Retinal pigment epithelial cell (primary cell): Measurements from ENCODE around the gene NMT2.

ENCODE experiments used
- DNase-seq: peaks from one replicate; pipeline ENCODE4 v3.0.0-alpha.2; 2010; ENCODE audit warnings: low read depth
- H3K4me3 ChIP-seq: 2 replicates; pipeline ENCODE4 v1.5.1; 2011; ENCODE audit warnings: mild to moderate bottlenecking, low read length, control low read depth, moderate library complexity
- CTCF ChIP-seq: conservative IDR thresholded peaks from 2 replicates; pipeline ENCODE4 v1.5.1; 2011; ENCODE audit warnings: low read depth, low read length, control low read depth, inconsistent platforms

The NMT2 gene

DNA sequence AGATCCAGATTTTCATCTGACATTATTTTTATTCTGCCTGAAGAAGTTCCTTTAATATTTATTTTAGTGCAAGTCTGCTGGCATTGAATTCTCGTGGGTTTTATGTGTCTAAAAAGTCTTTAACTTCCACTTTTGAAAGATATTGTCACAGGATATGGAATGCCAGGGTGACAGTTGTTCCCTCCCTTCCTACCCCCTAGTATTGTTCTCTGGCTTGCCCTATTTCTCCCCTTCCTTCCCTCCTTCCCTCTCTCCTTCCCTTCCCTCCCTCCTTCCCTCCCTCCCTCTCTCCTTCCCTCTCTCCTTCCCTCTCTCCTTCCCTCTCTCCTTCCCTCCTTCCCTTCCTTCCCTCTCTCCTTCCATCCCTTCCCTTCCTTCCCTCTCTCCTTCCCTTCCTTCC, 109.8 kb downstream of the NMT2 start:
- no peak for DNase-seq
- H3K4me3 ChIP-seq = no peak overlapping the region
- no peak for TF ChIP-seq CTCF
